Measurements from ENCODE around the gene CCDC71.

Gene CCDC71

DNA sequence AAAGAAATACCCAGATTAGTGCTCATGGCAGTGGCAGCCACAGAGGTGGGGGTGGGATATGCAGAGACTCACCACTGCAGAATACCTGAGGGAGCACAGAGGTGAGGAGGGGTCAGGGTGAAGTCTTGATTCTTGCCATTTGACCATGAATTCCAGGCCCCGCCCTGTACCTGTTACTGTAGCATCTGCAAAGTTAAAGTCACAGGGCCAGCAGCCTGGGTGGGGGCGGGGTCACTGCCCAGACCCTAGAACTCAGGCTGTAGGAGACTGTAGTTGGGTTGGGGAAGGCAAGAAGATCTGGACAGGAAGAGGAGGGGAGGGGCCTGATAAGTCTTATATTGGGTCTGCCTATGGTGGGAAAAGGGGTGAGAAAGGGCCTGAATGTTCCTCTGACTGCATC lies 14.5 kb downstream of the CCDC71 start:
- H3K27ac ChIP-seq (ENCODE audit: low read length): no peak overlapping the region
- H3K36me3 ChIP-seq (ENCODE audit: control insufficient read depth, low read depth, low read length): no peaks in the 10 kb centered on the region
- H3K9me3 ChIP-seq (ENCODE audit: control insufficient read depth, low read depth, low read length): no peaks in the 10 kb centered on the region
- no peaks in the 10 kb centered on the region for H3K4me1 ChIP-seq (ENCODE audit: control insufficient read depth, low read depth, low read length)
- no peak overlapping the region for H3K9ac ChIP-seq (ENCODE audit: low read length)
- no peaks in the 10 kb centered on the region for H3K27me3 ChIP-seq (ENCODE audit: control insufficient read depth, insufficient read depth, low read length)
- H3K4me3 ChIP-seq (ENCODE audit: low read length): no peak overlapping the region

DNA sequence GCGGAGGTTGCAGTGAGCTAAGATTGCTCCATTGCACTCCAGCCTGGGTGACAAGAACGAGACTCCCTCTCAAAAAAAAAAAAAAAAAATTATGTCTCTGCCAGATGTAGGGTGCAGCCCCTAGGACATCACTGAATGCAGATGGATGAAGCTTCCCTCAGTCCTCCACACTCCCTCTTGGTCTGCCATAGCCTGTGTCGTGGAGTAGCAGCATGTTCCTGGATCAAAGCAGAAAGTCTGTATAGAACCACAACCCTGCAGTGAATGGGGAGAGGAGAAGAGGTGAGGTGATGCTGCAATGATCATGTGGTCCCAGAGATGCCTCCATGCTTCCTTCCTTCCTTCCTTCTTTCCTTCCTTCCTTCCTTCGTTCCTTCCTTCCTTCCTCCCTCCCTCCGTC lies 18.0 kb downstream of the CCDC71 start:
- Histone ChIP-seq H3K9ac (ENCODE audit: low read length) (no peak overlapping the region), H3K27ac (ENCODE audit: low read length) (no peak overlapping the region), H3K9me3 (ENCODE audit: control insufficient read depth, low read depth, low read length) (no peaks in the 10 kb centered on the region), H3K4me3 (ENCODE audit: low read length) (no peak overlapping the region), H3K36me3 (ENCODE audit: control insufficient read depth, low read depth, low read length) (no peaks in the 10 kb centered on the region), H3K27me3 (ENCODE audit: control insufficient read depth, insufficient read depth, low read length) (no peaks in the 10 kb centered on the region), H3K4me1 (ENCODE audit: control insufficient read depth, low read depth, low read length) (no peaks in the 10 kb centered on the region)

DNA sequence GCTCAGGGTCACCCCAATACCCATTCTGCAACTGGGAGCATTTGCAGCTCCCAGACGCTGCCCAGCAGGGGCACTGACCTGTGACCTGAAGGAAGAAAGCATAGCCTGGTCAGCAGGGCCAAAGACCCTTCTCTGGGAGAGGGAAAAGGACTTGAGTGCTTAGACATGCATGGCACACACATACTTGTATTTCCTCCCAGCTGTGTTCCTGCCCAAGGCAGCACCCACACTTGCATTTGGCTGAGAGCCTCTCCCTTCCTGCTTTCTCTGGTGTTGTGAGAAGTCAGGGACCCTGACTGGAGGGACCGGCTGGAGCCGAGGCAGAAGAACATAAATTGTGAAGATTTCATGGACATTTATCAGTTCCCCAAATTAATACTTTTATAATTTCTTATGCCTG lies 26.1 kb downstream of the CCDC71 start:
- Histone ChIP-seq H3K9ac (ENCODE audit: low read length) (no peak overlapping the region), H3K36me3 (ENCODE audit: control insufficient read depth, low read depth, low read length) (no peaks in the 10 kb centered on the region), H3K4me3 (ENCODE audit: low read length) (no peak overlapping the region), H3K4me1 (ENCODE audit: control insufficient read depth, low read depth, low read length) (no peaks in the 10 kb centered on the region), H3K27ac (ENCODE audit: low read length) (no peak overlapping the region), H3K27me3 (ENCODE audit: control insufficient read depth, insufficient read depth, low read length) (no peaks in the 10 kb centered on the region), H3K9me3 (ENCODE audit: control insufficient read depth, low read depth, low read length) (no peaks in the 10 kb centered on the region)

DNA sequence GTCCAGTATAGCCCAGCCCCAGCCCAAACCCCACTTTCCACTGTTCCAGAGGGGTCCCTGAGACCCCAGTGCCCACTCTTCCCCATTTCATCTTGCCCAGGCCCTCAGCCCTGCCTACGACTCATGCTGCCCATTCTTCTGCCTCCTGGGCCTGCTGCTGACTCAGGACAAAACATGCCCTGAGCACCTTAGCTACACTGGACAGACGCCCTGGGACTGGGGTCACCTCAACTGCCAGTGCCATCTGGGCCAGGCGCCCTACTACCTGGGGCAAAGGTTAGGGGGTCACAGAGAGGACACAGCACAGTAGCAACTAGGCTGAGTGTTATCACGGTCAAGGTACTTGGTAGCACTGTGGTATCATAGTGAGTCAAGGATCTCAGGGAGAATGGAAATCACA lies 30.6 kb downstream of the CCDC71 start:
- no peaks in the 10 kb centered on the region for H3K9me3 ChIP-seq (ENCODE audit: control insufficient read depth, low read depth, low read length)
- H3K36me3 ChIP-seq (ENCODE audit: control insufficient read depth, low read depth, low read length): no peaks in the 10 kb centered on the region
- no peak overlapping the region for H3K9ac ChIP-seq (ENCODE audit: low read length)
- H3K4me1 ChIP-seq (ENCODE audit: control insufficient read depth, low read depth, low read length): peaks cover 5% of the 10 kb centered on the region
- H3K4me3 ChIP-seq (ENCODE audit: low read length): no peak overlapping the region
- H3K27me3 ChIP-seq (ENCODE audit: control insufficient read depth, insufficient read depth, low read length): no peaks in the 10 kb centered on the region
- H3K27ac ChIP-seq (ENCODE audit: low read length): no peak overlapping the region

DNA sequence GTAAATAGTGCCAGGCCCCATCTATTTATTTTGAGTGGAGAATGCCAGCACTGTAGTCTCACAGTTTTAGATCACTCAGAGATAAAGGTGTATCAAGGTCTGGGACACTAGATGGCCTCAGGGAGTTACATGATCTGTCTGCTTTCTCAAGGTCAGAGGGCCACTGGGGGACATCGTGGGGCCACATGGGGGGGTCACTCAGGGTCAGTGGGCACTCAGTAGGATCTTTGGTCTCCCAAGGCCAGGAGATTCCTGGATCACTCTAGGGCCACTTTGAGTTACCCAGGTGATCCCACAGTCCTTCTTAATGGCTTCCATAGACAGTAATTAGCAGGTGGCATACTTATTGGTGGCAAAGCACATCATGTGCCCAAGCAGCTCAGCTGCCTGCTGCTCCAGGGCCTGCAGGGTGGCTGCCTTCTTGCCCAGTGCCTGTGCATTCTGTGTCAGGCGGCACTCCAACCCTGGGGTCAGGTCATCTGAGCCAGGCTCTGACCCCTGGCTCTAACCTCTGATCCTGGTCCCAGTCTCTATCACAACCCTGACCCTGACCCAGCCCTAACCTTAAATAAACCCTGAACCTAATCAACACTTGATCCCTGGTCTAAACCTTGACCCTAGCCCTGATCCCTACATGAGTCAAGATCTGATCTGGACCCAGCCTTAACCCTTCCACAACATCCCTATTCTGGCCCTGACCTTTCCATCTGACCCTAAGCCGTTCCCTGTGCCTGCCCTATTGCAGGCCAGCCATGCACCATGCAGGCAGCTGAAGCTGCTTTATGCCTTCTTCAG lies 31.5 kb downstream of the CCDC71 start:
- no peak overlapping the region for H3K9ac ChIP-seq (ENCODE audit: low read length)
- H3K27me3 ChIP-seq (ENCODE audit: control insufficient read depth, insufficient read depth, low read length): no peaks in the 10 kb centered on the region
- H3K9me3 ChIP-seq (ENCODE audit: control insufficient read depth, low read depth, low read length): no peaks in the 10 kb centered on the region
- no peak overlapping the region for H3K27ac ChIP-seq (ENCODE audit: low read length)
- H3K36me3 ChIP-seq (ENCODE audit: control insufficient read depth, low read depth, low read length): no peaks in the 10 kb centered on the region
- peaks cover 5% of the 10 kb centered on the region for H3K4me1 ChIP-seq (ENCODE audit: control insufficient read depth, low read depth, low read length)
- no peak overlapping the region for H3K4me3 ChIP-seq (ENCODE audit: low read length)

DNA sequence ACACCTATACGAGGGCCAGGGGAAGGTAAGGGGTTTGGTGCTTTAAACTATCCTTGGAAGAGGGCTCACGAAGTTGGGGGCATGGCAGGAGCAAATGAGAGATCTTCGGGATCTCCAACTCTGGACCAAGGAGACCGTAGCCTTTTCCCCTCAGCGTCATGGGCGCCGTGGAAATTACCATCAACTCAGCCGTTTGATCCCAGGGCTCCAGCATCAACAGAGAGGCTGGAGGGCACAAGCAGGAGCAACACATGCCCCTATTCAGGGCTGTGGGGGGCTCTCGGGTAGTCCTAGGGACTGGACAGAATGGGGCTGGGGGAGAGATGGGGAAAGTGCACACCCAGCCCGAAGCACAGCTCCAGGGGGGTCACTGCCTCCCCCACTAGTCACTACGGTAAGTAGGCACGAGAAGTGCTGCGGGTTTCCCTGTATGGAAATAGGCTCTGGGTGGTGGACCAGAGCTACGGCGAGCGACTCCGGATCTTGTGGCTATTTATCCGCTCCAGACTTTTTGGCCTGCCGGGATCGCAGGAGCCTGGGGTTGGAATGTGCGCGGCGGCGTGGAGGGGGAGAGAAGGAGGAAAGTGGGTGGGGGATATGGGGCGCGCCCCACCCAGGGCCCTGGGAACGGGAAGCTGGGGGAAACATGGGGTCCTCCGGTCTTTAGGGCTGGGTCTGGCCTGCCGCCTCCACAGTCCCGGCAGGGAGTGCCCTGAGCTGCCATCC lies 32.7 kb downstream of the CCDC71 start:
- Histone ChIP-seq H3K9me3 (ENCODE audit: control insufficient read depth, low read depth, low read length) (no peaks in the 10 kb centered on the region), H3K4me1 (ENCODE audit: control insufficient read depth, low read depth, low read length) (peaks cover 5% of the 10 kb centered on the region), H3K4me3 (ENCODE audit: low read length) (peak overlapping the region; percentile 92), H3K27ac (ENCODE audit: low read length) (peak overlapping the region; percentile 48), H3K36me3 (ENCODE audit: control insufficient read depth, low read depth, low read length) (no peaks in the 10 kb centered on the region), H3K9ac (ENCODE audit: low read length) (peak overlapping the region; percentile 64), H3K27me3 (ENCODE audit: control insufficient read depth, insufficient read depth, low read length) (no peaks in the 10 kb centered on the region)

DNA sequence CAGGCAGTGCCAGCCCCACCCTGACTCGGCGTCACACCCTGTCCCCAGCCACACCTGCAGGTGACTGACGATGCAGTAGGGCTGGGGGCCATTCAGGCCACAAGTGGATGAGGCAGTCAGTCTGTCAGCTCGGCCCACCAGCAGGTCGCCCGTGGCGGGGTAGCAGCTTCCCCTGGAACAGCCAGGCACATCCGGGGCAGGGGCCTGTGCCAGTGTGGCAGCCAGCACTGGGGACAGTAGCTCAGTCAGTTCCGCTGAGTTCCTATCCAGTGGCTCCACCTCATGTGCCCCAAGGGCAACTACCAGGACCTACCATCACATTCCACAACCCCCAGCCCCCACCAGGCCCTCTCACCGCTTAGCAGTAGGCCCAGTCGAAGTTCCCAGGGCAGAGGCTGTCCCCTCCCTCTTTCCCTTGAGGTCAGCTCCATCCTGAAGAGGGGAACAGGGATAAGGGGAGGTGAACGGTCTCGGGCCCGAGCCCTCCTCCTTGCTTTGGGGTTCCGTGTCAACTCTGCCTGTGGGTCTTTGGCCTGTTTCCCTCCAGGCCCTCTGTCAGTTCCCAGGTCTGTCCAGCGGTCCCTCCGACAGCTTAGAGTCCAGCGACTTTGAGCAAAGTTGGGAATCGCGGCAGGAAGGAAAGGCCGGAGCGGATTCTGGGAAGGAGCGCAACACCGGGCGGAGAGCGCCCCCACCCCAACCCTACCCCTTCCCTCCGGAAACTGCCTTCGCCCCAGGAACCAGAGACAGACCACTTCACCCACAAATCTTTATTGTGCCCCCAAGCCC lies 33.5 kb downstream of the CCDC71 start, which contains the start of gene LAMB2:
TSS of gene LAMB2 (minus strand) at position 614 of the 789 bp plus-strand sequence. CDS start at position 431, 183 bp downstream.
- H3K27ac ChIP-seq (ENCODE audit: low read length): peak within 1 kb of the TSS; percentile 48
- no peaks in the 10 kb centered on the region for H3K27me3 ChIP-seq (ENCODE audit: control insufficient read depth, insufficient read depth, low read length)
- H3K9ac ChIP-seq (ENCODE audit: low read length): peak within 1 kb of the TSS; percentile 64
- no peaks in the 10 kb centered on the region for H3K9me3 ChIP-seq (ENCODE audit: control insufficient read depth, low read depth, low read length)
- H3K4me1 ChIP-seq (ENCODE audit: control insufficient read depth, low read depth, low read length): peaks cover 5% of the 10 kb centered on the region
- H3K4me3 ChIP-seq (ENCODE audit: low read length): peak within 1 kb of the TSS; percentile 92
- H3K36me3 ChIP-seq (ENCODE audit: control insufficient read depth, low read depth, low read length): no peaks in the 10 kb centered on the region

DNA sequence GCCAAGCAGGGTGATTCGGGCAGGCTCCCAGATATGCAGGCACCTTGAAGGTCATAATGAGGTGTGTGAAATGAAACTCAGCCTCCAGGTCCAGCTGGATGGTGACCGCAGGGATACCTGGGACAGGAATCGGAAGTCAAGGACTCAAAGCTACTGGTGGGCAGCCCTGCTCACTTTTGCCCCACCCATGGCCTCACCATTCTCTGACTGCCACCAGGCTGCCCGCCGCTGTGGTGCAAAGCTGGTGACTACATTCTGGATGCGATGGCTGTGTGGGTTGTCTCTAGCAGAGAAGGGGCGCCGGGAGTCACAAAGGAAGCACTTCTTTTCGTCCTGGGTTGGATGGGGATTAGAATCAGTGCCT lies 34.1 kb downstream of the CCDC71 start:
- H3K9ac ChIP-seq (ENCODE audit: low read length): no peak overlapping the region
- H3K36me3 ChIP-seq (ENCODE audit: control insufficient read depth, low read depth, low read length): no peaks in the 10 kb centered on the region
- H3K4me3 ChIP-seq (ENCODE audit: low read length): peak overlapping the region; percentile 92
- no peaks in the 10 kb centered on the region for H3K27me3 ChIP-seq (ENCODE audit: control insufficient read depth, insufficient read depth, low read length)
- H3K9me3 ChIP-seq (ENCODE audit: control insufficient read depth, low read depth, low read length): no peaks in the 10 kb centered on the region
- H3K27ac ChIP-seq (ENCODE audit: low read length): no peak overlapping the region
- peaks cover 5% of the 10 kb centered on the region for H3K4me1 ChIP-seq (ENCODE audit: control insufficient read depth, low read depth, low read length)

DNA sequence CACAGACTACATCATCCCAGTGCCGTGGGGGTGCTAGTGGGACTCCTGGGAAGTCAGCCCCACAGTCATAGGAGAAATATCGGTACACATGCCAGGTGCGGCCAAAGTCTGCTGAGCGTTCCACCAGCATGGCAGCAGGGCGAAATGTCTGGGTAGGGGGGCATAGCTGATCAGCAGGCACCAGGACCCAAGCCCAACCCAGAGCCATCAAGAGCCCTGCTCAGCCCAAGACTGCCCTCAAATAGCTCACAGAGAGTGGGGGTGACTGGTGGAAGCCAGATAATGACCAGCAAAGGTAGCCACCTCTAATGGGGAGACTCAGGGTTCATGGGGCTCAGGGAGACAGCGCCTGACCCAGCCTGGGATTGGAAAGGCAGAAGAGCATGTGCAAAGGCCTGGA lies 34.6 kb downstream of the CCDC71 start:
- Histone ChIP-seq H3K27ac (ENCODE audit: low read length) (no peak overlapping the region), H3K27me3 (ENCODE audit: control insufficient read depth, insufficient read depth, low read length) (no peaks in the 10 kb centered on the region), H3K4me1 (ENCODE audit: control insufficient read depth, low read depth, low read length) (peaks cover 5% of the 10 kb centered on the region), H3K36me3 (ENCODE audit: control insufficient read depth, low read depth, low read length) (no peaks in the 10 kb centered on the region), H3K9ac (ENCODE audit: low read length) (no peak overlapping the region), H3K4me3 (ENCODE audit: low read length) (peak overlapping the region; percentile 92), H3K9me3 (ENCODE audit: control insufficient read depth, low read depth, low read length) (no peaks in the 10 kb centered on the region)

DNA sequence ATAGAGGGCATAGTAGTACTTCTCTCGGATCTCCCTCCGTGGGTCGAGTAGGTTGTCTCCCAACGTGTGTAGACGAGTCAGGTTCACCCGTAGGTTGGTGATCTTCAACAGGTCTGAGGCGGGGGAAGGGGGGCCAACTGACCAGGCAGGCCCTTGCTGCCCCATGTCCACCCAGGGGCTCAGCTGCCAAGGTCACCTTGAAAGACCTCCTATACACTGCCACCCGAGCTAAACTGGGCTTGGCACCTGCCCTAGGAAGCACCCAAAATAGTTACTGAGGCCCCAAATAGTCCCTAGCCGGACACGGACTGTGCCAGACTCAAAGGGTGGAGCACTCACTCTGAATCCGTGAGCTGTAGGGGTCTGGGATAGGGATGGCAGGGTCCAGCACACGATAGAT lies 35.1 kb downstream of the CCDC71 start:
- no peaks in the 10 kb centered on the region for H3K36me3 ChIP-seq (ENCODE audit: control insufficient read depth, low read depth, low read length)
- no peak overlapping the region for H3K27ac ChIP-seq (ENCODE audit: low read length)
- no peaks in the 10 kb centered on the region for H3K27me3 ChIP-seq (ENCODE audit: control insufficient read depth, insufficient read depth, low read length)
- H3K4me1 ChIP-seq (ENCODE audit: control insufficient read depth, low read depth, low read length): peaks cover 5% of the 10 kb centered on the region
- no peak overlapping the region for H3K4me3 ChIP-seq (ENCODE audit: low read length)
- no peaks in the 10 kb centered on the region for H3K9me3 ChIP-seq (ENCODE audit: control insufficient read depth, low read depth, low read length)
- no peak overlapping the region for H3K9ac ChIP-seq (ENCODE audit: low read length)

DNA sequence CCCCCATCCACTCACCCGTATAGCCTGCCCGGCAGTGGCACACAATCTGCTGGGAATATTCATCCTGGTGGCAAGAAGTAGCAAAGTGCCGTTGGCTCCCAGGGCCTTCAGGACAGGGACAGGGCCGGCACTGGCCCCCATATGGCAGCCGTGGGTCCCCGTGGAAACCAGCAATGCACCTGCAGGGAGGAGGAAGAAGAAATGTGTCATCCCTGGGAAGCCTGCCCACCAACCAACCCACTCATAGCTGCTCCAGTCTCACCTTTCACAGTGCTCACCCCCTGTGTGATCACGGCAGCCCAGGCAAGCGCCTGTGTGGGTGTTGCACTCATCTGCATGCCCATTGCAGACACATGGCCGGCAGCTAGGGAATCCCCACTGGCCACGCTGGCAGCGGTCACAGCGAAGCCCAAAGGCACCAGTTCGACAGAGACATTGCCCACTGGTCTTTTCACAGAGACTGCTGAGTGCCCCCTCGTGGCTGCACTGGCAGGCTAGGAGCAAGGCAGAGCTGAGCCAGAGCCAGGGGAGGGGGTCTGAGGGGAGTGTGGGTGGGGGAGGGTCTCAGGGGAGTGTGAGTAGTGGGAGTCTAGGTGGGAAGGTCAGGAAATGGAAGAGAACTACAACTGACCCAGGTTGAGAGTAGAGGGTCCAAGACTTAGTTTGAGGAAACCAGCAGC lies 41.0 kb downstream of the CCDC71 start:
- peaks cover 6% of the 10 kb centered on the region for H3K36me3 ChIP-seq (ENCODE audit: control insufficient read depth, low read depth, low read length)
- no peak overlapping the region for H3K27ac ChIP-seq (ENCODE audit: low read length)
- no peaks in the 10 kb centered on the region for H3K4me1 ChIP-seq (ENCODE audit: control insufficient read depth, low read depth, low read length)
- H3K9me3 ChIP-seq (ENCODE audit: control insufficient read depth, low read depth, low read length): no peaks in the 10 kb centered on the region
- no peak overlapping the region for H3K9ac ChIP-seq (ENCODE audit: low read length)
- H3K27me3 ChIP-seq (ENCODE audit: control insufficient read depth, insufficient read depth, low read length): no peaks in the 10 kb centered on the region
- no peak overlapping the region for H3K4me3 ChIP-seq (ENCODE audit: low read length)
